RWPE2 (cell line): ENCODE results near the gene OSBPL3.

ENCODE experiments used
- ATAC-seq: fragments of 200-7000 bp; cut with Tn5 transposase; 3 replicates; pipeline ENCODE4 v1.9.1; 2021; ENCODE audit warnings: low read depth
- DNase-seq: peaks from one replicate; pipeline ENCODE4 v3.0.0-alpha.2; 2020; ENCODE audit warnings: low spot score
- H3K27ac ChIP-seq: fragments of 450-650 bp; 2 replicates; pipeline ENCODE4 v1.5.1; 2017; ENCODE audit warnings: mild to moderate bottlenecking; ENCODE audit not compliant: poor library complexity, severe bottlenecking
- H3K27me3 ChIP-seq: fragments of 250-450 bp; sonication (Bioruptor Pico); 2 replicates; pipeline ENCODE4 v1.5.1; 2021; ENCODE audit warnings: mild to moderate bottlenecking, moderate library complexity; ENCODE audit not compliant: insufficient read depth, poor library complexity, severe bottlenecking
- H3K36me3 ChIP-seq: fragments of 250-450 bp; sonication (Bioruptor Pico); 2 replicates; pipeline ENCODE4 v1.5.1; 2020; ENCODE audit warnings: low read depth, mild to moderate bottlenecking, moderate library complexity
- H3K4me1 ChIP-seq: fragments of 250-450 bp; sonication (Bioruptor Pico); 2 replicates; pipeline ENCODE4 v1.5.1; 2021; ENCODE audit warnings: mild to moderate bottlenecking, moderate library complexity; ENCODE audit not compliant: insufficient read depth, poor library complexity, severe bottlenecking
- H3K4me3 ChIP-seq: fragments of 250-450 bp; sonication (Bioruptor Pico); 2 replicates; pipeline ENCODE4 v1.5.1; 2021; ENCODE audit warnings: mild to moderate bottlenecking, moderate library complexity; ENCODE audit not compliant: severe bottlenecking
- H3K9me3 ChIP-seq: fragments of 250-450 bp; sonication (Bioruptor Pico); 2 replicates; pipeline ENCODE4 v1.5.1; 2021; ENCODE audit warnings: mild to moderate bottlenecking, moderate library complexity; ENCODE audit not compliant: severe bottlenecking
- TF ChIP-seq, protein P1 (sequence below): fragments of 450-650 bp; IDR thresholded peaks from one replicate; pipeline ENCODE4 v1.5.1; 2017; ENCODE audit warnings: mild to moderate bottlenecking, moderate library complexity; ENCODE audit not compliant: poor library complexity, severe bottlenecking

Gene OSBPL3

DNA sequence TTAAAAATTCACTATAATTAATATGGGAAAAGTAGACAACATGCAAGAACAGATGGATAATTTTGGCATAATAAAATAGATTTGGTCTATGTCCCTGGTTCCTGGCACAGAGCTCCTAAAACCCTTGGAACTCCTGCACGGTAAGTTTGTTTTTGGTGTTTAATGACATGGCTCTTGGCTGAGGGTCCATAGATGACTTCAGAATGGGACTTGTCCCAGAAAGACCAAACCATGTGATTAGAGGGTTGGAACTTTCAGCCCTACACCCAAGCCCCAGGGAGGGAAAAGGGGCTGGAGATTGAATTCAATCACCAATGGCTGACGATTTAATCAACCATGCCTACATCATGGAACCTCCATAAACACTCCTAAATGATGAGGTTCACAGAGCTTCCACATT, 210.1 kb downstream of the OSBPL3 start:
- Histone ChIP-seq H3K27ac (no peak overlapping the region), H3K9me3 (no peaks in the 10 kb centered on the region), H3K4me3 (no peak overlapping the region), H3K36me3 (no peaks in the 10 kb centered on the region), H3K4me1 (peaks cover 9% of the 10 kb centered on the region), H3K27me3 (no peaks in the 10 kb centered on the region)
- ATAC-seq (no peak), DNase-seq (no peak)
- TF ChIP-seq, protein P1, sequence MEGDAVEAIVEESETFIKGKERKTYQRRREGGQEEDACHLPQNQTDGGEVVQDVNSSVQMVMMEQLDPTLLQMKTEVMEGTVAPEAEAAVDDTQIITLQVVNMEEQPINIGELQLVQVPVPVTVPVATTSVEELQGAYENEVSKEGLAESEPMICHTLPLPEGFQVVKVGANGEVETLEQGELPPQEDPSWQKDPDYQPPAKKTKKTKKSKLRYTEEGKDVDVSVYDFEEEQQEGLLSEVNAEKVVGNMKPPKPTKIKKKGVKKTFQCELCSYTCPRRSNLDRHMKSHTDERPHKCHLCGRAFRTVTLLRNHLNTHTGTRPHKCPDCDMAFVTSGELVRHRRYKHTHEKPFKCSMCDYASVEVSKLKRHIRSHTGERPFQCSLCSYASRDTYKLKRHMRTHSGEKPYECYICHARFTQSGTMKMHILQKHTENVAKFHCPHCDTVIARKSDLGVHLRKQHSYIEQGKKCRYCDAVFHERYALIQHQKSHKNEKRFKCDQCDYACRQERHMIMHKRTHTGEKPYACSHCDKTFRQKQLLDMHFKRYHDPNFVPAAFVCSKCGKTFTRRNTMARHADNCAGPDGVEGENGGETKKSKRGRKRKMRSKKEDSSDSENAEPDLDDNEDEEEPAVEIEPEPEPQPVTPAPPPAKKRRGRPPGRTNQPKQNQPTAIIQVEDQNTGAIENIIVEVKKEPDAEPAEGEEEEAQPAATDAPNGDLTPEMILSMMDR: no peak

- no peak for ATAC-seq
- H3K9me3 ChIP-seq: no peaks in the 10 kb centered on the region
- H3K4me1 ChIP-seq: peaks cover 4% of the 10 kb centered on the region
- no peaks in the 10 kb centered on the region for H3K36me3 ChIP-seq
- TF ChIP-seq, protein P1: no peak
- DNase-seq: no peak
- H3K27ac ChIP-seq: no peak overlapping the region
- no peak overlapping the region for H3K4me3 ChIP-seq
- no peaks in the 10 kb centered on the region for H3K27me3 ChIP-seq
Observed at GRCh38 chr7:24769014-24769830, 210.8 kb downstream of the OSBPL3 start.

GRCh38 chr7:24767878-24768569, 212.0 kb downstream of the OSBPL3 start:
- ATAC-seq (no peak), DNase-seq (no peak)
- TF ChIP-seq, protein P1: peak; percentile 44
- H3K36me3 ChIP-seq: no peaks in the 10 kb centered on the region
- H3K27me3 ChIP-seq: no peaks in the 10 kb centered on the region
- no peaks in the 10 kb centered on the region for H3K9me3 ChIP-seq
- no peaks in the 10 kb centered on the region for H3K4me1 ChIP-seq
- no peak overlapping the region for H3K4me3 ChIP-seq
- H3K27ac ChIP-seq: no peak overlapping the region

GRCh38 chr7:24764972-24765744, 214.8 kb downstream of the OSBPL3 start:
- H3K27me3 ChIP-seq: no peaks in the 10 kb centered on the region
- DNase-seq (no peak), ATAC-seq (no peak)
- H3K36me3 ChIP-seq: no peaks in the 10 kb centered on the region
- TF ChIP-seq, protein P1: no peak
- no peaks in the 10 kb centered on the region for H3K9me3 ChIP-seq
- no peak overlapping the region for H3K4me3 ChIP-seq
- H3K4me1 ChIP-seq: no peaks in the 10 kb centered on the region
- no peak overlapping the region for H3K27ac ChIP-seq
